ENCODE measurements around the gene SYTL2.

GRCh38 chr11:85749884-85750283 lies 61.1 kb downstream of the SYTL2 start:
- TF ChIP-seq, protein P1, sequence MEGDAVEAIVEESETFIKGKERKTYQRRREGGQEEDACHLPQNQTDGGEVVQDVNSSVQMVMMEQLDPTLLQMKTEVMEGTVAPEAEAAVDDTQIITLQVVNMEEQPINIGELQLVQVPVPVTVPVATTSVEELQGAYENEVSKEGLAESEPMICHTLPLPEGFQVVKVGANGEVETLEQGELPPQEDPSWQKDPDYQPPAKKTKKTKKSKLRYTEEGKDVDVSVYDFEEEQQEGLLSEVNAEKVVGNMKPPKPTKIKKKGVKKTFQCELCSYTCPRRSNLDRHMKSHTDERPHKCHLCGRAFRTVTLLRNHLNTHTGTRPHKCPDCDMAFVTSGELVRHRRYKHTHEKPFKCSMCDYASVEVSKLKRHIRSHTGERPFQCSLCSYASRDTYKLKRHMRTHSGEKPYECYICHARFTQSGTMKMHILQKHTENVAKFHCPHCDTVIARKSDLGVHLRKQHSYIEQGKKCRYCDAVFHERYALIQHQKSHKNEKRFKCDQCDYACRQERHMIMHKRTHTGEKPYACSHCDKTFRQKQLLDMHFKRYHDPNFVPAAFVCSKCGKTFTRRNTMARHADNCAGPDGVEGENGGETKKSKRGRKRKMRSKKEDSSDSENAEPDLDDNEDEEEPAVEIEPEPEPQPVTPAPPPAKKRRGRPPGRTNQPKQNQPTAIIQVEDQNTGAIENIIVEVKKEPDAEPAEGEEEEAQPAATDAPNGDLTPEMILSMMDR (IDR thresholded peaks at IDR 0.05): no peak
- no peak for TF ChIP-seq POLR2A (IDR thresholded peaks at IDR 0.05)
- TF ChIP-seq EP300 (IDR thresholded peaks at IDR 0.05; ENCODE audit: low read depth): no peak
- TF ChIP-seq POLR2AphosphoS5 (IDR thresholded peaks at IDR 0.05): no peak
